H9 (cell line): ENCODE data around the gene PLB1. TPM values are rescaled to one million over a fixed set of nuclear protein-coding genes. Genes with fewer than 3 reads are reported as not detected.

Experiments
- DNase-seq: peaks from one replicate; pipeline ENCODE4 v3.0.0-alpha.2; 2017
- H2AFZ ChIP-seq: one replicate; pipeline ENCODE4 v1.6.1; 2013; ENCODE audit warnings: mild to moderate bottlenecking, low read length, control low read depth, moderate library complexity
- H2AK5ac ChIP-seq: 2 replicates; pipeline ENCODE4 v1.6.1; 2013; ENCODE audit warnings: low read length, control low read depth, mixed read lengths; ENCODE audit not compliant: insufficient read length
- H2BK120ac ChIP-seq: one replicate; pipeline ENCODE4 v1.6.1; 2013; ENCODE audit warnings: low read depth, mild to moderate bottlenecking, low read length, control low read depth, inconsistent platforms; ENCODE audit not compliant: poor library complexity, severe bottlenecking
- H2BK12ac ChIP-seq: 2 replicates; pipeline ENCODE4 v1.6.1; 2013; ENCODE audit warnings: low read length, control low read depth, mixed read lengths, low read depth; ENCODE audit not compliant: insufficient read length
- H2BK15ac ChIP-seq: 2 replicates; pipeline ENCODE4 v1.6.1; 2013; ENCODE audit warnings: low read depth, low read length, control low read depth
- H2BK20ac ChIP-seq: one replicate; pipeline ENCODE4 v1.6.1; 2013; ENCODE audit warnings: low read depth, mild to moderate bottlenecking, low read length, control low read depth, inconsistent platforms; ENCODE audit not compliant: poor library complexity, severe bottlenecking
- H2BK5ac ChIP-seq: 2 replicates; pipeline ENCODE4 v1.6.1; 2013; ENCODE audit warnings: low read length, control low read depth, mixed read lengths; ENCODE audit not compliant: insufficient read length
- H3K14ac ChIP-seq: 2 replicates; pipeline ENCODE4 v1.6.1; 2013; ENCODE audit warnings: low read length, control low read depth; ENCODE audit not compliant: insufficient read depth
- H3K18ac ChIP-seq: 2 replicates; pipeline ENCODE4 v1.6.1; 2013; ENCODE audit warnings: low read depth, mild to moderate bottlenecking, mixed read lengths, low read length, control low read depth; ENCODE audit not compliant: insufficient read length
- H3K23ac ChIP-seq: 2 replicates; pipeline ENCODE4 v1.6.1; 2013; ENCODE audit warnings: low read length, control low read depth, mixed read lengths, low read depth; ENCODE audit not compliant: insufficient read length
- H3K23me2 ChIP-seq: 2 replicates; pipeline ENCODE4 v1.6.1; 2013; ENCODE audit warnings: low read depth, mild to moderate bottlenecking, mixed read lengths, low read length, control low read depth; ENCODE audit not compliant: insufficient read length, poor library complexity, severe bottlenecking
- H3K27ac ChIP-seq: 2 replicates; pipeline ENCODE4 v1.5.1; 2013; ENCODE audit warnings: low read length, control low read depth, mixed read lengths, low read depth; ENCODE audit not compliant: insufficient read length
- H3K27me3 ChIP-seq: 2 replicates; pipeline ENCODE4 v1.6.1; 2013; ENCODE audit warnings: low read length, control low read depth, inconsistent platforms; ENCODE audit not compliant: insufficient read depth
- H3K4ac ChIP-seq: 2 replicates; pipeline ENCODE4 v1.6.1; 2013; ENCODE audit warnings: low read depth, mild to moderate bottlenecking, control low read depth, inconsistent platforms, low read length, moderate library complexity
- H3K4me1 ChIP-seq: 2 replicates; pipeline ENCODE4 v1.6.1; 2013; ENCODE audit warnings: low read length, control low read depth, inconsistent platforms; ENCODE audit not compliant: insufficient read depth
- H3K4me2 ChIP-seq: 2 replicates; pipeline ENCODE4 v1.6.1; 2013; ENCODE audit warnings: low read length, control low read depth, mixed read lengths; ENCODE audit not compliant: insufficient read length, insufficient read depth
- H3K56ac ChIP-seq: 2 replicates; pipeline ENCODE4 v1.6.1; 2013; ENCODE audit warnings: low read depth, mild to moderate bottlenecking, mixed read lengths, low read length, control low read depth; ENCODE audit not compliant: insufficient read length
- H3K79me1 ChIP-seq: 2 replicates; pipeline ENCODE4 v1.6.1; 2013; ENCODE audit warnings: low read depth, mild to moderate bottlenecking, moderate library complexity, low read length, control low read depth, inconsistent platforms; ENCODE audit not compliant: insufficient read depth, poor library complexity, severe bottlenecking
- H3K79me2 ChIP-seq: 2 replicates; pipeline ENCODE4 v1.6.1; 2013; ENCODE audit warnings: low read length, control low read depth, inconsistent platforms; ENCODE audit not compliant: insufficient read depth
- H3K9ac ChIP-seq: 2 replicates; pipeline ENCODE4 v1.6.1; 2013; ENCODE audit warnings: low read length, control low read depth, mixed read lengths; ENCODE audit not compliant: insufficient read length; ENCODE audit errors: extremely low read depth
- H3K9me3 ChIP-seq: one replicate; pipeline ENCODE4 v1.6.1; 2013; ENCODE audit warnings: low read depth, low read length, inconsistent platforms; ENCODE audit not compliant: control insufficient read depth
- H3T11ph ChIP-seq: one replicate; pipeline ENCODE4 v1.6.1; 2013; ENCODE audit warnings: mild to moderate bottlenecking, low read length, control low read depth, inconsistent platforms
- H4K20me1 ChIP-seq: one replicate; pipeline ENCODE4 v1.6.1; 2013; ENCODE audit not compliant: control insufficient read depth, insufficient read length, insufficient read depth
- H4K5ac ChIP-seq: 2 replicates; pipeline ENCODE4 v1.6.1; 2013; ENCODE audit warnings: low read depth, mild to moderate bottlenecking, mixed read lengths, low read length, control low read depth; ENCODE audit not compliant: insufficient read length
- H4K8ac ChIP-seq: replicated peaks from 2 replicates; pipeline ENCODE4 v1.6.1; 2013; ENCODE audit warnings: low read length, control low read depth, mixed read lengths, low read depth; ENCODE audit not compliant: insufficient read length
- H4K91ac ChIP-seq: 2 replicates; pipeline ENCODE4 v1.6.1; 2013; ENCODE audit warnings: low read depth, mild to moderate bottlenecking, moderate library complexity, mixed read lengths, low read length, control low read depth; ENCODE audit not compliant: insufficient read length
- H3K27ac Mint-ChIP-seq, 3 experiments: 2 replicates in 2 of 3; 3 replicates in 1 of 3; pipeline ENCODE4 v1.8.0; 2020 to 2021; ENCODE audit warnings: mixed read lengths in 3 of 3, mild to moderate bottlenecking in 1 of 3, moderate library complexity in 1 of 3
- H3K27me3 Mint-ChIP-seq: 2 replicates; pipeline ENCODE4 v1.8.0; 2021; ENCODE audit warnings: low read depth, mild to moderate bottlenecking, moderate library complexity, mixed read lengths
- H3K36me3 Mint-ChIP-seq, 3 experiments: 2 replicates in 2 of 3; 3 replicates in 1 of 3; pipeline ENCODE4 v1.8.0; 2020 to 2021; ENCODE audit warnings: low read depth in 3 of 3, mixed read lengths in 3 of 3; ENCODE audit not compliant: insufficient read depth in 1 of 3
- H3K4me1 Mint-ChIP-seq, 2 experiments: 2 replicates each; pipeline ENCODE4 v1.8.0; 2020; ENCODE audit warnings: mixed read lengths in 2 of 2
- H3K4me3 Mint-ChIP-seq, 2 experiments: 2 replicates in 1 of 2; 3 replicates in 1 of 2; pipeline ENCODE4 v1.8.0; 2020 to 2021; ENCODE audit warnings: mild to moderate bottlenecking in 2 of 2, mixed read lengths in 2 of 2, moderate library complexity in 1 of 2
- H3K9me3 Mint-ChIP-seq, 2 experiments: 2 replicates in 1 of 2; 3 replicates in 1 of 2; pipeline ENCODE4 v1.8.0; 2020; ENCODE audit warnings: mild to moderate bottlenecking in 2 of 2, mixed read lengths in 2 of 2, moderate library complexity in 1 of 2
- WGBS: extraction: QIAGEN DNeasy Blood & Tissue Kit; methylation state at CpG from one replicate; pipeline ENCODE4 v1.1.7; 2013; ENCODE audit warnings: missing lambda C conversion rate, low lambda C conversion rate, mixed read lengths; ENCODE audit not compliant: insufficient read length; ENCODE audit errors: extremely low coverage; 5-methylcytosine and 5-hydroxymethylcytosine counted together
- total RNA-seq: library from RNA; stranded (reverse); gene quantifications from 2 replicates; pipeline ENCODE4 v1.2.1, GENCODE V29; 2021
- TF ChIP-seq, protein P1 (sequence below): fragments of 200-600 bp; sonication (generic); conservative IDR thresholded peaks from 3 replicates; pipeline ENCODE4 v1.8.0; 2021; ENCODE audit warnings: antibody characterized with exemption, mild to moderate bottlenecking

PLB1 gene
- total RNA-seq, 1 experiment from 2014 or later = not detected

DNA sequence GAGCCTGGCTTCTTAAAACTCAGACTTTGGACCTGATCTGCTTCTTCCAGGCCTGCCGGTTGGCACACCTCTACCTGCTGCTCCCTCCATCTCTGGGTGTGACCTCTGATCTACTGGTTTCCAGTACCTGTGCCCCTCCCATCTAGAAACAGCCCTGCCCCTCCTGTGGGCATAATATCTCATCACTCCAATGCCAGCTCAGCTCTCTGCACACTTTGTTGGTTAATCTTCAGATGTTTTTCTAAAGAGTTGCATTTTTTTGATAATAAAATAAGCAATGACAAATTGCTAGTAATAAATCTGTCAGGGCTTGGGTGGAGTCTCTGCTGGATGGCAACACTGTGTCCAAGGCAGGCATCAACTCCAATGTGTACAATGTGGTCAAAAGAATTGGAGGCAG, 166.2 kb downstream of the PLB1 start:
- no peak overlapping the region for H3K4me2 ChIP-seq
- H3K9me3 ChIP-seq = no peaks in the 10 kb centered on the region
- H4K20me1 ChIP-seq = no peaks in the 10 kb centered on the region
- no peak overlapping the region for H4K8ac ChIP-seq
- H3K27me3 ChIP-seq = no peaks in the 10 kb centered on the region
- H3K4ac ChIP-seq = no peak overlapping the region
- H2BK12ac ChIP-seq = no peak overlapping the region
- H3K27me3 Mint-ChIP-seq = no peaks in the 10 kb centered on the region
- H3K14ac ChIP-seq = no peak overlapping the region
- no peaks in the 10 kb centered on the region for H3K79me2 ChIP-seq
- no peak overlapping the region for H2AFZ ChIP-seq
- no peak overlapping the region for H3K27ac ChIP-seq
- H3K18ac ChIP-seq = no peak overlapping the region
- no peak overlapping the region for H2BK20ac ChIP-seq
- TF ChIP-seq, protein P1, sequence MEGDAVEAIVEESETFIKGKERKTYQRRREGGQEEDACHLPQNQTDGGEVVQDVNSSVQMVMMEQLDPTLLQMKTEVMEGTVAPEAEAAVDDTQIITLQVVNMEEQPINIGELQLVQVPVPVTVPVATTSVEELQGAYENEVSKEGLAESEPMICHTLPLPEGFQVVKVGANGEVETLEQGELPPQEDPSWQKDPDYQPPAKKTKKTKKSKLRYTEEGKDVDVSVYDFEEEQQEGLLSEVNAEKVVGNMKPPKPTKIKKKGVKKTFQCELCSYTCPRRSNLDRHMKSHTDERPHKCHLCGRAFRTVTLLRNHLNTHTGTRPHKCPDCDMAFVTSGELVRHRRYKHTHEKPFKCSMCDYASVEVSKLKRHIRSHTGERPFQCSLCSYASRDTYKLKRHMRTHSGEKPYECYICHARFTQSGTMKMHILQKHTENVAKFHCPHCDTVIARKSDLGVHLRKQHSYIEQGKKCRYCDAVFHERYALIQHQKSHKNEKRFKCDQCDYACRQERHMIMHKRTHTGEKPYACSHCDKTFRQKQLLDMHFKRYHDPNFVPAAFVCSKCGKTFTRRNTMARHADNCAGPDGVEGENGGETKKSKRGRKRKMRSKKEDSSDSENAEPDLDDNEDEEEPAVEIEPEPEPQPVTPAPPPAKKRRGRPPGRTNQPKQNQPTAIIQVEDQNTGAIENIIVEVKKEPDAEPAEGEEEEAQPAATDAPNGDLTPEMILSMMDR = no peak
- H2AK5ac ChIP-seq = no peak overlapping the region
- no peaks in the 10 kb centered on the region for H3K23me2 ChIP-seq
- H3K4me1 Mint-ChIP-seq = peaks cover 12 to 19% of the 10 kb centered on the region in 2 experiments
- no peak overlapping the region for H3T11ph ChIP-seq
- H3K4me3 Mint-ChIP-seq = no peak overlapping the region; a peak in 1 of 5 replicates
- H4K91ac ChIP-seq = no peak overlapping the region
- H3K36me3 Mint-ChIP-seq = no peaks in the 10 kb centered on the region; a peak in 1 of 7 replicates
- no CpG with 5 or more reads among the region's 1 CpG for WGBS
- no peak overlapping the region for H3K9ac ChIP-seq
- H3K4me1 ChIP-seq = no peaks in the 10 kb centered on the region
- no peak overlapping the region for H2BK15ac ChIP-seq
- no peak overlapping the region for H2BK5ac ChIP-seq
- no peaks in the 10 kb centered on the region for H3K79me1 ChIP-seq
- H3K23ac ChIP-seq = no peak overlapping the region
- H3K27ac Mint-ChIP-seq = no peak overlapping the region
- H3K56ac ChIP-seq = no peak overlapping the region
- no peak for DNase-seq
- no peak overlapping the region for H4K5ac ChIP-seq
- no peak overlapping the region for H2BK120ac ChIP-seq
- H3K9me3 Mint-ChIP-seq = no peaks in the 10 kb centered on the region; a peak in 2 of 5 replicates
